Measurements from ENCODE around the gene CLTC. TPM values are rescaled to one million over a fixed set of nuclear protein-coding genes. Genes with fewer than 3 reads are reported as not detected.

CLTC gene
- polyA plus RNA-seq, 1 of the 3 experiments (the other 2 are of a cell fraction) = 160 TPM

GRCh38 chr17:59727817-59728533, 108.3 kb downstream of the CLTC start:
- no peak overlapping the region for H3K4me3 ChIP-seq (ENCODE audit: low read depth in 2 of 2, low read length in 1 of 2)
- peaks cover 3% of the 10 kb centered on the region; the same call in 1 of the 2 replicates for H4K20me1 ChIP-seq (ENCODE audit: insufficient read depth)
- no peak for DNase-seq
- no peak for TF ChIP-seq NRF1 (IDR thresholded peaks at IDR 0.05; ENCODE audit: low read depth, low read length)
- TF ChIP-seq CTCF (IDR thresholded peaks at IDR 0.05) = no peak
- TF ChIP-seq, protein P1, sequence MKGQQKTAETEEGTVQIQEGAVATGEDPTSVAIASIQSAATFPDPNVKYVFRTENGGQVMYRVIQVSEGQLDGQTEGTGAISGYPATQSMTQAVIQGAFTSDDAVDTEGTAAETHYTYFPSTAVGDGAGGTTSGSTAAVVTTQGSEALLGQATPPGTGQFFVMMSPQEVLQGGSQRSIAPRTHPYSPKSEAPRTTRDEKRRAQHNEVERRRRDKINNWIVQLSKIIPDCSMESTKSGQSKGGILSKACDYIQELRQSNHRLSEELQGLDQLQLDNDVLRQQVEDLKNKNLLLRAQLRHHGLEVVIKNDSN (IDR thresholded peaks at IDR 0.05; ENCODE audit: borderline replicate concordance, low read depth) = no peak
- TF ChIP-seq FOXJ3 (CRISPR knock-in tag; IDR thresholded peaks at IDR 0.05) = no peak
- TF ChIP-seq YY1 (IDR thresholded peaks at IDR 0.05; ENCODE audit: low read depth) = no peak
- no peak for TF ChIP-seq GATA2 (CRISPR knock-in tag; IDR thresholded peaks at IDR 0.05)
- TF ChIP-seq USF2 (IDR thresholded peaks at IDR 0.05; ENCODE audit: borderline replicate concordance, low read depth, low read length) = no peak
- TF ChIP-seq JUND (IDR thresholded peaks at IDR 0.05) = no peak
- TF ChIP-seq FOSL2 (IDR thresholded peaks at IDR 0.05; ENCODE audit: borderline replicate concordance, low read depth) = no peak
- no peak for TF ChIP-seq NFIC (IDR thresholded peaks at IDR 0.05; ENCODE audit: borderline replicate concordance)
- no peak for TF ChIP-seq SIN3A (IDR thresholded peaks at IDR 0.05; ENCODE audit: borderline replicate concordance, low read depth, low read length)
- no peak for TF ChIP-seq FOXM1 (IDR thresholded peaks at IDR 0.05; ENCODE audit: low read depth)
- TF ChIP-seq TEAD4 (IDR thresholded peaks at IDR 0.05; ENCODE audit: borderline replicate concordance, insufficient read depth) = no peak
- TF ChIP-seq REST (IDR thresholded peaks at IDR 0.05; ENCODE audit: low read depth, low read length) = no peak
- TF ChIP-seq GABPA (IDR thresholded peaks at IDR 0.05; ENCODE audit: low read depth) = no peak
- TF ChIP-seq, protein P2, sequence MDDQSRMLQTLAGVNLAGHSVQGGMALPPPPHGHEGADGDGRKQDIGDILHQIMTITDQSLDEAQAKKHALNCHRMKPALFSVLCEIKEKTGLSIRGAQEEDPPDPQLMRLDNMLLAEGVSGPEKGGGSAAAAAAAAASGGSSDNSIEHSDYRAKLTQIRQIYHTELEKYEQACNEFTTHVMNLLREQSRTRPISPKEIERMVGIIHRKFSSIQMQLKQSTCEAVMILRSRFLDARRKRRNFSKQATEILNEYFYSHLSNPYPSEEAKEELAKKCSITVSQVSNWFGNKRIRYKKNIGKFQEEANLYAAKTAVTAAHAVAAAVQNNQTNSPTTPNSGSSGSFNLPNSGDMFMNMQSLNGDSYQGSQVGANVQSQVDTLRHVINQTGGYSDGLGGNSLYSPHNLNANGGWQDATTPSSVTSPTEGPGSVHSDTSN (IDR thresholded peaks at IDR 0.05) = no peak
- no peak for TF ChIP-seq RAD21 (IDR thresholded peaks at IDR 0.05; ENCODE audit: low read length)
- no peak for TF ChIP-seq ZBTB33 (IDR thresholded peaks at IDR 0.05; ENCODE audit: borderline replicate concordance, low read depth)
- no peak for TF ChIP-seq EP300 (IDR thresholded peaks at IDR 0.05; ENCODE audit: borderline replicate concordance in 1 of 2, low read depth in 1 of 2, low read length in 1 of 2)
- TF ChIP-seq RXRA (IDR thresholded peaks at IDR 0.05; ENCODE audit: borderline replicate concordance, low read depth) = no peak
- no peaks in the 10 kb centered on the region for H3K9me3 ChIP-seq
- peaks cover 85% of the 10 kb centered on the region for H3K79me2 ChIP-seq (ENCODE audit: insufficient read depth)
- POLR2A ChIA-PET = no interaction called here
- CTCF ChIA-PET = interaction anchor here (1.9 kb wide), 1 partner anchor 19 kb away, joined by 6 read pairs; no protein-coding TSS in a partner anchor
- H3K27me3 ChIP-seq (ENCODE audit: insufficient read depth) = no peaks in the 10 kb centered on the region
- no peak overlapping the region for H3K27ac ChIP-seq (ENCODE audit: low read depth in 2 of 2, low read length in 1 of 2)
- no peaks in the 10 kb centered on the region for H3K4me1 ChIP-seq (ENCODE audit: control insufficient read depth in 1 of 2, insufficient read depth in 2 of 2, low read depth in 1 of 2, low read length in 1 of 2)
- no peak overlapping the region for H3K4me2 ChIP-seq
- H3K9me2 ChIP-seq = no peaks in the 10 kb centered on the region
- peaks cover 11% of the 10 kb centered on the region for H3F3A ChIP-seq (replicated peaks; ENCODE audit: insufficient read depth)
- no peak overlapping the region for H3K9ac ChIP-seq
- peaks cover 0 to 16% of the 10 kb centered on the region in 2 experiments for H3K36me3 ChIP-seq (replicated peaks in 1 of 2; ENCODE audit: control insufficient read depth in 1 of 2, insufficient read depth in 2 of 2, low read length in 1 of 2)
- WGBS (ENCODE audit: low lambda C conversion rate) = 95% methylated on average over 1 of the region's 1 CpG
- H2AFZ ChIP-seq (ENCODE audit: low read depth) = no peak overlapping the region

Measured in SK-N-SH (cell line).